ENCODE measurements around the gene PCED1A. TPM values are rescaled to one million over a fixed set of nuclear protein-coding genes. Genes with fewer than 3 reads are reported as not detected.

Gene PCED1A
- total and polyA plus RNA-seq, 2 of the 8 experiments (the other 6 are each of a cell fraction or from before 2014, with no cell fraction given), result 13.4 to 18.9 TPM

DNA sequence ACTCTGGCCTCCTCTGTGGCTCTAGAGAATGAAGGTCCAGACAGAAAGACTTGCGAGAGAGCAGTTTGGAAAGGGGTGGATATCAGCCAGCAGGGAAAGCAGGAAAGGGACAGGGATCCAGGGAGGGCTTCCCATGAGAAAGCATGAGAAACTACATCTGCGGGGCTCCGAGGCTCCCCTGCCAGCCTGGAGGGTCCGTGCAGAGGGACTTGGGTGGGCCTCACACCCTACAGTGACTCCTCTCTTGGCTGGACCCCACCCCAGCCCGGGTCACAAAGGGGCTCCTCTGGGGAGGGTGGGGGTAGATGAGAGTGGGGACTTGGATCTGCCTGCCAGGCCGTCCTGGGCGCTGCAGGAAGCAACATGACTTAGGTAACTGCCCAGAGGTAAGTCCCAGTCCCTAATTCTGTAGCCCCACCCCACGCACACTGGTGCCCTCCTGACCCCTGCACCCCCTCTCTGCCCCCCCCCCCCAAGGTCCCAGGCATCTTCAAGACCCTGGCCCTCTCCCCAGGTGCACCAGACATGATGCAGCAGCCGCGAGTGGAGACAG is 24.3 kb downstream of the PCED1A start, which contains the start of gene TMEM239 (continued):
- TF ChIP-seq NANOG (IDR thresholded peaks at IDR 0.05; ENCODE audit: insufficient read depth, low read depth, low read length, poor library complexity, severe bottlenecking), result no peak

Measured in H1 (cell line).